Parathyroid adenoma (tissue), 2 donors: ENCODE results near the gene SLC7A5.
"Not testable (repeated sequence)": the region's sequence is repeated elsewhere in the genome, so short reads cannot be mapped to it uniquely, and the experiment has no call there.

ENCODE experiments used
- H2AFZ ChIP-seq: fragments of 300-600 bp; sonication (generic); one replicate; pipeline ENCODE4 v1.7.0; 2017; ENCODE audit warnings: antibody characterized with exemption, mild to moderate bottlenecking
- H3K27ac ChIP-seq: fragments of 300-600 bp; sonication (generic); one replicate; pipeline ENCODE4 v1.7.0; 2017
- H3K27me3 ChIP-seq: fragments of 300-600 bp; sonication (generic); one replicate; pipeline ENCODE4 v1.7.0; 2017; ENCODE audit warnings: low read length; ENCODE audit not compliant: control insufficient read depth, insufficient read depth
- H3K36me3 ChIP-seq: fragments of 300-600 bp; sonication (generic); one replicate; pipeline ENCODE4 v1.7.0; 2017; ENCODE audit warnings: low read length; ENCODE audit not compliant: control insufficient read depth, insufficient read depth
- H3K4me1 ChIP-seq: fragments of 300-600 bp; sonication (generic); one replicate; pipeline ENCODE4 v1.7.0; 2017; ENCODE audit warnings: control low read depth
- H3K4me2 ChIP-seq: fragments of 300-600 bp; sonication (generic); one replicate; pipeline ENCODE4 v1.7.0; 2017; ENCODE audit warnings: low read length
- H3K4me3 ChIP-seq: fragments of 300-600 bp; sonication (generic); one replicate; pipeline ENCODE4 v1.7.0; 2017; ENCODE audit warnings: low read depth, low read length
- H3K79me2 ChIP-seq: fragments of 300-600 bp; sonication (generic); one replicate; pipeline ENCODE4 v1.7.0; 2017; ENCODE audit warnings: control low read depth
- H3K9ac ChIP-seq: fragments of 300-600 bp; sonication (generic); one replicate; pipeline ENCODE4 v1.7.0; 2017; ENCODE audit warnings: mild to moderate bottlenecking
- H3K9me3 ChIP-seq: fragments of 300-600 bp; sonication (generic); one replicate; pipeline ENCODE4 v1.7.0; 2017; ENCODE audit warnings: low read length; ENCODE audit not compliant: control insufficient read depth
- CTCF ChIP-seq: fragments of 300-600 bp; sonication (generic); IDR thresholded peaks from one replicate; pipeline ENCODE4 v1.7.0; 2017; ENCODE audit warnings: antibody characterized with exemption, mild to moderate bottlenecking
- donor health status: primary hyperparathyroidism.

SLC7A5 gene

GRCh38 chr16:87812200-87812656 lies 57.1 kb downstream of the SLC7A5 start:
- no peak overlapping the region for H3K9ac ChIP-seq
- no peak overlapping the region for H2AFZ ChIP-seq
- no peak for TF ChIP-seq CTCF

GRCh38 chr16:87811454-87811853 lies 57.9 kb downstream of the SLC7A5 start:
- H3K27me3 ChIP-seq, H3K4me1 ChIP-seq, H3K27ac ChIP-seq, H2AFZ ChIP-seq, H3K4me2 ChIP-seq, H3K79me2 ChIP-seq, H3K4me3 ChIP-seq, H3K9ac ChIP-seq, H3K36me3 ChIP-seq, H3K9me3 ChIP-seq: not testable (repeated sequence)

More at GRCh38 chr16:87812200-87812656, 57.1 kb downstream of the SLC7A5 start:
- H3K79me2 ChIP-seq, result no peaks in the 10 kb centered on the region
- no peak overlapping the region for H3K4me2 ChIP-seq
- H3K4me1 ChIP-seq, result no peaks in the 10 kb centered on the region
- H3K27ac ChIP-seq, result no peak overlapping the region
- no peaks in the 10 kb centered on the region for H3K27me3 ChIP-seq
- H3K36me3 ChIP-seq, result no peaks in the 10 kb centered on the region
- H3K9me3 ChIP-seq, result no peaks in the 10 kb centered on the region
- no peak overlapping the region for H3K4me3 ChIP-seq

- Histone ChIP-seq H3K9me3 (no peaks in the 10 kb centered on the region), H3K4me2 (no peak overlapping the region), H3K4me3 (no peak overlapping the region), H3K36me3 (no peaks in the 10 kb centered on the region), H3K27me3 (no peaks in the 10 kb centered on the region), H2AFZ (no peak overlapping the region), H3K79me2 (no peaks in the 10 kb centered on the region), H3K27ac (no peak overlapping the region), H3K4me1 (no peaks in the 10 kb centered on the region), H3K9ac (no peak overlapping the region)
- TF ChIP-seq CTCF, result no peak
These were observed 60.0 kb downstream of the SLC7A5 start for GRCh38 chr16:87809150-87809902.

- H2AFZ ChIP-seq, result no peak overlapping the region
- no peaks in the 10 kb centered on the region for H3K9me3 ChIP-seq
- H3K4me1 ChIP-seq, result no peaks in the 10 kb centered on the region
- H3K27ac ChIP-seq, result no peak overlapping the region
- no peak overlapping the region for H3K9ac ChIP-seq
- H3K4me3 ChIP-seq, result no peak overlapping the region
- H3K4me2 ChIP-seq, result no peak overlapping the region
- no peaks in the 10 kb centered on the region for H3K36me3 ChIP-seq
- H3K79me2 ChIP-seq, result no peaks in the 10 kb centered on the region
- no peaks in the 10 kb centered on the region for H3K27me3 ChIP-seq
- TF ChIP-seq CTCF, result no peak
These were observed 61.2 kb downstream of the SLC7A5 start for GRCh38 chr16:87808108-87808507.

GRCh38 chr16:87806641-87807546 lies 62.4 kb downstream of the SLC7A5 start:
- no peaks in the 10 kb centered on the region for H3K36me3 ChIP-seq
- no peak overlapping the region for H3K9ac ChIP-seq
- H3K4me3 ChIP-seq, result no peak overlapping the region
- H3K4me2 ChIP-seq, result no peak overlapping the region
- no peaks in the 10 kb centered on the region for H3K9me3 ChIP-seq
- H3K4me1 ChIP-seq, result no peaks in the 10 kb centered on the region
- no peak overlapping the region for H3K27ac ChIP-seq
- no peak for TF ChIP-seq CTCF
- no peaks in the 10 kb centered on the region for H3K79me2 ChIP-seq
- no peaks in the 10 kb centered on the region for H3K27me3 ChIP-seq
- H2AFZ ChIP-seq, result peak overlapping the region; percentile 68
